IPS-15b (cell line): ENCODE measurements around the gene DEAF1.

Experiments
- H3K27me3 ChIP-seq: one replicate; pipeline ENCODE4 v1.6.1; 2013; ENCODE audit warnings: low read length; ENCODE audit not compliant: control insufficient read depth, insufficient read depth
- H3K36me3 ChIP-seq: one replicate; pipeline ENCODE4 v1.6.1; 2013; ENCODE audit warnings: low read length; ENCODE audit not compliant: control insufficient read depth, insufficient read depth
- H3K4me1 ChIP-seq: one replicate; pipeline ENCODE4 v1.6.1; 2013; ENCODE audit warnings: mild to moderate bottlenecking, low read length; ENCODE audit not compliant: control insufficient read depth, insufficient read depth
- H3K4me3 ChIP-seq: one replicate; pipeline ENCODE4 v1.5.1; 2013; ENCODE audit warnings: low read depth, low read length
- H3K9ac ChIP-seq: one replicate; pipeline ENCODE4 v1.6.1; 2013; ENCODE audit warnings: low read depth, mild to moderate bottlenecking, low read length
- H3K9me3 ChIP-seq: one replicate; pipeline ENCODE4 v1.6.1; 2013; ENCODE audit warnings: mild to moderate bottlenecking, low read length; ENCODE audit not compliant: control insufficient read depth, insufficient read depth

DEAF1 gene

DNA sequence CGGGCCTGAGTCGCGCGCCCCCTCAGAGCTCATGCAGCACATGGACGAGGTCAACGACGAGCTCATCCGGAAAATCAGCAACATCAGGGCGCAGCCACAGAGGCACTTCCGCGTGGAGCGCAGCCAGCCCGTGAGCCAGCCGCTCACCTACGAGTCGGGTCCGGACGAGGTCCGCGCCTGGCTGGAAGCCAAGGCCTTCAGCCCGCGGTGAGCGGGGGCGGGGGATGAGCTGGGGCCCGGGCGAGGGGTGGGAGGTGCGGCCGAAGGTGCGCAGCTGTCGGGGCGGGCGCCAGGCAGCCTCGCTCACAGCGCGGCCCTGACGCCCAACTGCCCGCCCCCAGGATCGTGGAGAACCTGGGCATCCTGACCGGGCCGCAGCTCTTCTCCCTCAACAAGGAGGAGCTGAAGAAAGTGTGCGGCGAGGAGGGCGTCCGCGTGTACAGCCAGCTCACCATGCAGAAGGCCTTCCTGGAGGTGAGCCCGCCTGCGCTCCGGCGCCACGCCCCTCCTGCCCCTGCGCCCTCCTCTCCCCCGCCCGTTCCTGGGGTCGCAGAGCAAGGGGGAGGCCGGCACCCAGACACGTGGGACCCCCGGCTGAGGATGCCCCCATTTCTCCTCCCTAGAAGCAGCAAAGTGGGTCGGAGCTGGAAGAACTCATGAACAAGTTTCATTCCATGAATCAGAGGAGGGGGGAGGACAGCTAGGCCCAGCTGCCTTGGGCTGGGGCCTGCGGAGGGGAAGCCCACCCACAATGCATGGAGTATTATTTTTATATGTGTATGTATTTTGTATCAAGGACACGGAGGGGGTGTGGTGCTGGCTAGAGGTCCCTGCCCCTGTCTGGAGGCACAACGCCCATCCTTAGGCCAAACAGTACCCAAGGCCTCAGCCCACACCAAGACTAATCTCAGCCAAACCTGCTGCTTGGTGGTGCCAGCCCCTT is 31.5 kb upstream of the DEAF1 start:
- Histone ChIP-seq H3K4me3 (peak overlapping the region; percentile 53), H3K4me1 (peaks cover 5% of the 10 kb centered on the region), H3K9me3 (no peaks in the 10 kb centered on the region), H3K36me3 (no peaks in the 10 kb centered on the region), H3K27me3 (no peaks in the 10 kb centered on the region), H3K9ac (no peak overlapping the region)

DNA sequence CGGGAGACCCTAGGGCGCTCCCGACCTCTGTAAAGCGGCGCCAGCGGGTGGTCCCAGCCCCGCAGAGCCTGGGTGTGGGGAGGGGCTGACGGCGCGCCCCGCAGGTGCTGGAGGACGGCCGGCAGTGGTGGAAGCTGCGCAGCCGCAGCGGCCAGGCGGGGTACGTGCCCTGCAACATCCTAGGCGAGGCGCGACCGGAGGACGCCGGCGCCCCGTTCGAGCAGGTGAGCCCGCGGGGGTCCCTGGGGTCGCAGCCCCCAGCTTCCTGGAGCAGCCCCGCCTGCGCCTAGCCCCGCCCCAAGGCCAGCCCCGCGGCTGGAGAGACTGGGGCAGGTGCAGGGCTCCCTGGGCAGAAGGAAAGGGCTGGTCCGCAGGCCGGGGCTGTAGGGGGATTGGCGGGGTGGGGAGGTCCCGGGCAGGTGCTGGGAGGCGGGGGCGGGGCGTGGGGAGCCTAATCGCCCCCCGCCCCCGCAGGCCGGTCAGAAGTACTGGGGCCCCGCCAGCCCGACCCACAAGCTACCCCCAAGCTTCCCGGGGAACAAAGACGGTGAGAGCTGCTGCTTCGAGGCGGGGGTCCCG is 30.7 kb upstream of the DEAF1 start:
- H3K4me3 ChIP-seq, result peak overlapping the region; percentile 53
- H3K4me1 ChIP-seq, result peaks cover 5% of the 10 kb centered on the region
- H3K9ac ChIP-seq, result no peak overlapping the region
- H3K27me3 ChIP-seq, result no peaks in the 10 kb centered on the region
- H3K36me3 ChIP-seq, result no peaks in the 10 kb centered on the region
- H3K9me3 ChIP-seq, result no peaks in the 10 kb centered on the region

DNA sequence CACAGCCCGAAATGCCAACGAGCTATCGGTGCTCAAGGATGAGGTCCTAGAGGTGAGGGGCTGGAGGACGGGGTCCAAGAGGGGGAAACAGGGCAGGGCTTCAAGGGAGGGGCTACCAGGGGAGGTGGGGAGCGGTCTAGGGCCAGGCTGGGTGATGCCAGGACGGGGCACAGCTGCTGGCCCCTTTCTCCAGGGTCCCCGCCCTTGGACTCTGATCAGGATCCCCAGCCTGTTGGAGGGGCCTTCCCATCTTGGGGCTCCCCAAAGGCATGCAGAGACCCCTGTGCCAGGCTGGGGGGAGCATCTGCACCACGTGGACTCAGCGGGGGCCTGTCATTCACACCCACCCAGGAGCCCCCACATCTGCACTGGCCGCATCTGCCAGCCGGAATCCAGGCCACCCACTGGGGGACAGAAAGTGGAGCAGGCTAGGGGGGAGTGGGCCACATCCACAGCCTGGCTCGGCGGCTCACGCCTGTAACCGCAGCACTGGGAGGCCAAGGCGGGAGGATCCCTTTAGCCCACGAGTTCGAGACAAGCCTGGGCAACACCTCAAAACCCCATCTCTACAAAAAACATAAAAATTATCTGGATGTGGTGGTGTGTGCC is 29.9 kb upstream of the DEAF1 start:
- no peak overlapping the region for H3K9ac ChIP-seq
- H3K27me3 ChIP-seq, result no peaks in the 10 kb centered on the region
- peak overlapping the region; percentile 53 for H3K4me3 ChIP-seq
- H3K9me3 ChIP-seq, result no peaks in the 10 kb centered on the region
- peaks cover 7% of the 10 kb centered on the region for H3K4me1 ChIP-seq
- H3K36me3 ChIP-seq, result peaks cover 2% of the 10 kb centered on the region

DNA sequence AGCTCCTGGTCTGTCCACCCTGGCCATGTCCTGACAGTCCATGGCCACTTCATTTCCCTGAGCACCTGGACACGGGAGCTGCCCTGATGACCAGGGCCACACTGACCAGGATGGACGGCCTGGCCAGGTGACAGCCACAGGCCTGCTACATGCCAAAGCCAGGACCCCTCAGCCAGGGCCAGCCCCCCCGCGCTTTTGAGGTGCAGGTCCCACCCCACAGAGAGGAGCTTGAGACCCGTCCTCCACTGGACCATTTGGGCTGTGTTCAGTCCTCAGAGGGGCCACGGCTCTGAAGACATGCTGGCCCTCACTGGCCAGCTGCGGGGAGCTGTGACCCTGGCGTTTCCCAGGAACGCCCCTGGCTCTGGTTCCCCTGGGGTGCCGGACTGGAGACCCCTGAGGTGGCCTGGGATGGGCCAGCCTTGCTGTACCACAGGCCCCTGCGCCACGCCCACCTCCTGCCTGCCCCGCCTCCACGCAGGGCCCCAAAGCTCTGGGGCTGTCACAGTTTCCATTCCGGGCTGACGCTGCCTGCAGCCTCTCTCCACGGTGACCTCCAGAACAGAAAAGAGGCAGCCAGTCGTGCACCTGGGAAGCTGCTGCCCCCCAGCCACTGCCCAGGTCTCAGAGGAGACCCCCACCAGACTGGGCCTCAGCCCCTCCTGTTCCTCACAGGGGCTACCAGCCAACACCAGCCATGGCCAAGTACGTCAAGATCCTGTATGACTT is 29.2 kb upstream of the DEAF1 start:
- H3K9me3 ChIP-seq, result no peaks in the 10 kb centered on the region
- no peak overlapping the region for H3K9ac ChIP-seq
- H3K4me1 ChIP-seq, result peaks cover 7% of the 10 kb centered on the region
- H3K36me3 ChIP-seq, result peaks cover 3% of the 10 kb centered on the region
- H3K4me3 ChIP-seq, result no peak overlapping the region
- H3K27me3 ChIP-seq, result no peaks in the 10 kb centered on the region

DNA sequence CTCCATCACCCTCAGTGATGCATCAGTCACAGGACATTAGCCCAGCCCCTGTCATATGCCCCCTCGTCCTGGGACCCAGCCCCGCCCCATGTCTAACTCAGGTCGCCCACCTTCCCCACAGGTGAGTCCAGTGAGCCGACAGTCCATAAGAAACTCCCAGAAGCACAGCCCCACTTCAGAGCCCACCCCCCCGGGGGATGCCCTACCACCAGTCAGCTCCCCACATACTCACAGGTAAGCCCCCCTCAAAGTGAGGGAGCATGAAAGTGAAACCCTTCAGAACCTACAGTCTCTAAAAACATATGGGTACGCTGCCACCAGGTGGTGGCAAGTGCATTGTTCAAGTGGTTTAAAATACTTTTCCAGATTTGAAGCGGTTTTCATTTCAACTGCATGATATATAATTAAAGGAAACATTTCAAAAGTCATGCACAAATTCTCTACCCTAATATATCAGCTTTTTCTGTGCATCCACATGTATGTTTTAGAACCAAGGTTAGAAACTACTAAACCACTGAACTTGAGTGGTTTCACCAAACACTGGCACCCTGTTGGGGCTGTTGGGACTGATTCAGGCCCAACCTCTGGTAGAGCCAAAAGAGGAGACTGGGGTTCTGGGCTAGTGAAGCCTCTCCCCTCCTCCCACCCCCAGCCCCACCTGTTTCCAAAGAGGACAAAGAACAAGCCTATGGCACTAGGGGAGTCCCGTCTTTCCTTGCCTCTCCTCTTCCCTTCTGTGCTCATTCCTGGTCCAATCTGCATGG is 28.3 kb upstream of the DEAF1 start:
- Histone ChIP-seq H3K36me3 (peaks cover 3% of the 10 kb centered on the region), H3K27me3 (no peaks in the 10 kb centered on the region), H3K4me1 (peaks cover 7% of the 10 kb centered on the region), H3K9me3 (no peaks in the 10 kb centered on the region), H3K9ac (no peak overlapping the region), H3K4me3 (no peak overlapping the region)

DNA sequence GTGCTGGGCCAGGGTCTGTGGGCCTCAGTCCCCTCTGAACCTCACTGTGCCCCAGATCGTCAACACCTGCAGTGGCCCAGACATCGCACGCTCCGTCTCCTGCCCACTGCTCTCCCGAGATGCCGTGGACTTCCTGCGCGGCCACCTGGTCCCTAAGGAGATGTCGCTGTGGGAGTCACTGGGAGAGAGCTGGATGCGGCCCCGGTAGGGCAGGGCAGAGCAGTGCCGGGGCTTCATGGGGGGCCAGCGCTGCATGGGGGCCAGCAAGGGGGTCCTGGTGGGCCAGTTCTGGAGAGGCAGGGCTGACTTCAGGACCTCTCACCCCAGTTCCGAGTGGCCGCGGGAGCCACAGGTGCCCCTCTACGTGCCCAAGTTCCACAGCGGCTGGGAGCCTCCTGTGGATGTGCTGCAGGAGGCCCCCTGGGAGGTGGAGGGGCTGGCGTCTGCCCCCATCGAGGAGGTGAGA is 27.4 kb upstream of the DEAF1 start:
- Histone ChIP-seq H3K9me3 (no peaks in the 10 kb centered on the region), H3K9ac (no peak overlapping the region), H3K36me3 (peaks cover 3% of the 10 kb centered on the region), H3K27me3 (no peaks in the 10 kb centered on the region), H3K4me1 (peaks cover 5% of the 10 kb centered on the region), H3K4me3 (no peak overlapping the region)

DNA sequence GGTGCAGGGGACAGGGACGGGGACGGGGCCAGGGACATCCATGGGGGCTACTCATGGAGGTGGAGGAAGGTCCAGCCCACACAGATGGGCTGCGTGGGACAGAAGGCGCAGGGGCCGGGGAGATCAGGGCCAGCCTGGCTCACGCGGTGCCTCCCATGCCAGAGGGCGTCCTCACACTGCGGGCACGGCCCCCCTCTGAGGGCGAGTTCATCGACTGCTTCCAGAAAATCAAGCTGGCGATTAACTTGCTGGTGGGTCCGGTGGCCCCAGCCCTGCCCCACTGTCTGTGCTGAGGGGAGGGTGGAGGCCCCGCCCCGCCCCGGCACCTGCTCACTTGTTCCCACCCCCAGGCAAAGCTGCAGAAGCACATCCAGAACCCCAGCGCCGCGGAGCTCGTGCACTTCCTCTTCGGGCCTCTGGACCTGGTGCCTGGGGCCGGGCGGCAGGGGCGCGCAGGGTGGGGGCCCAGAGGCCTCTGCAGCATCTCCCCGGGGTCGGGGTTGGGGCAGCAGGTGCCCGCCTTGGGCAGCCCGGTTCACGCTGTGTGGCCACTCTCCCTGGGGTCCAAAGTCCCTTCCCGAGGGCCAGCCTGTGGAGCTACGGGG is 26.8 kb upstream of the DEAF1 start:
- Histone ChIP-seq H3K27me3 (no peaks in the 10 kb centered on the region), H3K9me3 (no peaks in the 10 kb centered on the region), H3K4me1 (peaks cover 5% of the 10 kb centered on the region), H3K9ac (no peak overlapping the region), H3K36me3 (peaks cover 3% of the 10 kb centered on the region), H3K4me3 (no peak overlapping the region)

DNA sequence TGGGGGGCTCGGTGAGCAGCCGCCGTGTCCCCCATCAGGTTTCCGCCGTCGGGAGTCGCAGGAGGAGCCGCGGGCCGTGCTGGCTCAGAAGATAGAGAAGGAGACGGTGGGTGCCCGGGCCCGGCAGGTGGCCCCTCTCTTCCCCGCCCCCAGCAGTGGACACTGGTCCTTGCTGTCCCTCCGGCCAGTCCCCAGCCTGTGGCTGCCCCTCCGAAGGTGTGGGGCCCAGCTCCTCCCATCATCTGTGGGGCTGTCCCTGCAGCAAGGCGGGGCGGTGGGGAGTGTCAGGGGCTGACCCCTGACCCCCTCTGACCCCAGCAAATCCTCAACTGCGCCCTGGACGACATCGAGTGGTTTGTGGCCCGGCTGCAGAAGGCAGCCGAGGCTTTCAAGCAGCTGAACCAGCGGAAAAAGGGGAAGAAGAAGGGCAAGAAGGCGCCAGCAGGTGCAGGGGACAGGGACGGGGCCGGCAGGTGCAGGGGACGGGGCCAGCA is 26.3 kb upstream of the DEAF1 start:
- H3K9me3 ChIP-seq, result no peaks in the 10 kb centered on the region
- H3K4me3 ChIP-seq, result no peak overlapping the region
- H3K36me3 ChIP-seq, result peaks cover 3% of the 10 kb centered on the region
- no peak overlapping the region for H3K9ac ChIP-seq
- no peaks in the 10 kb centered on the region for H3K27me3 ChIP-seq
- peaks cover 5% of the 10 kb centered on the region for H3K4me1 ChIP-seq

DNA sequence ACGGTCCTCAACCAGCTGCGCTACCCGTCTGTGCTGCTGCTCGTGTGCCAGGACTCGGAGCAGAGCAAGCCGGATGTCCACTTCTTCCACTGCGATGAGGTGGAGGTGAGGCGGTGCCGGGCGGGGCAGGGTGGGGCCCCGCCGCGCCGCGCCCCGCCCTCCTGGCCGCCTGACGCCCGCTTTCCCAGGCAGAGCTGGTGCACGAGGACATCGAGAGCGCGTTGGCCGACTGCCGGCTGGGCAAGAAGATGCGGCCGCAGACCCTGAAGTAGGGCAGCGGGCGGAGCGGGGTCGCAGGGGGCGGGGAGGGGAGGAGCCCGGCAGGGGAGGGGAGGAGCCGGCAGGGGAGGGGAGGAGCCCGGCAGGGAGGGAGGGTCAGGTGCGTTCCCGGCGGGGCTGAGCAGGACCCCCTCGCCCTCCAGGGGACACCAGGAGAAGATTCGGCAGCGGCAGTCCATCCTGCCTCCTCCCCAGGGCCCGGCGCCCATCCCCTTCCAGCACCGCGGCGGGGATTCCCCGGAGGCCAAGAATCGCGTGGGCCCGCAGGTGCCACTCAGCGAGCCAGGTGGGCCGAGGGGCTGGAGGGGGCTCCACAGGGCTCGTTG is 25.7 kb upstream of the DEAF1 start:
- no peaks in the 10 kb centered on the region for H3K27me3 ChIP-seq
- peak overlapping the region; percentile 20 for H3K4me3 ChIP-seq
- H3K9ac ChIP-seq, result no peak overlapping the region
- peaks cover 5% of the 10 kb centered on the region for H3K4me1 ChIP-seq
- H3K9me3 ChIP-seq, result no peaks in the 10 kb centered on the region
- H3K36me3 ChIP-seq, result peaks cover 3% of the 10 kb centered on the region

DNA sequence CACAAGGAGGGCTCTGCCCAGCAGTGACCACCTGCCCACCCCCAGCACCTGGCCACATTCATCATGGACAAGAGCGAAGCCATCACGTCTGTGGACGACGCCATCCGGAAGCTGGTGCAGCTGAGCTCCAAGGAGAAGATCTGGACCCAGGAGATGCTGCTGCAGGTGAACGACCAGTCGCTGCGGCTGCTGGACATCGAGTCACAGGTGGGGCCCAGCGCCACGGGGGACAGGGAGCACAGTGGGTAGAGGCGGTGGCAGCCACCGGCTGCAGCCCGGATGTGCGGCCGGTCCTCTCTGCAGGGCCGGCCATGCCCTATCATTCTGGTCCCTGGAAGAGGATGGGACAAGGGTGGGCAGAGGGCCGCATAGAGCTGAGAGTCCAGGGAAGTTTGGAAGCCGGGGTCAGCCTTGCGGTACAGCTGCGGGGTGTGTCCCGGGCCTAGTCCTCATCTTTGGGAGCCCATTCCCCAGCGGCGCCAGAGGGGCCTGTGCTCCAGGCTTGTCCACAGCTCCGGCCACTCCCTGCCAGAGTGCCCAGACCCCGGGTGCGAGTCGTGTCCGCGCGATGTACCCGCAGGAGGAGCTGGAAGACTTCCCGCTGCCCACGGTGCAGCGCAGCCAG is 25.1 kb upstream of the DEAF1 start:
- H3K4me3 ChIP-seq, result peak overlapping the region; percentile 20
- no peaks in the 10 kb centered on the region for H3K27me3 ChIP-seq
- no peak overlapping the region for H3K9ac ChIP-seq
- H3K36me3 ChIP-seq, result peaks cover 3% of the 10 kb centered on the region
- H3K9me3 ChIP-seq, result no peaks in the 10 kb centered on the region
- H3K4me1 ChIP-seq, result peaks cover 2% of the 10 kb centered on the region
